ENCODE data around the gene GNPDA1.
A peak's percentile ranks its signal among the peaks of the same experiment; 100 is the strongest.

GNPDA1 gene

GRCh38 chr5:141992349-141992963 is 20.4 kb downstream of the GNPDA1 start:
- peak in 1 of 2 experiments; percentile 17 for DNase-seq (ENCODE audit: low read depth in 2 of 2)

- DNase-seq (ENCODE audit: low read depth in 2 of 2), result no peak
Measured at GRCh38 chr5:141989720-141990119, 23.1 kb downstream of the GNPDA1 start.

- DNase-seq (ENCODE audit: low read depth in 2 of 2), result no peak
Measured at GRCh38 chr5:141986072-141986471, 26.8 kb downstream of the GNPDA1 start.

- DNase-seq (ENCODE audit: low read depth in 2 of 2), result no peak
Measured at GRCh38 chr5:141982626-141983025, 30.2 kb downstream of the GNPDA1 start.

GRCh38 chr5:141978389-141978788 is 34.4 kb downstream of the GNPDA1 start:
- no peak for DNase-seq (ENCODE audit: low read depth in 2 of 2)

- DNase-seq (ENCODE audit: low read depth in 2 of 2), result no peak
Measured at GRCh38 chr5:141976176-141976575, 36.7 kb downstream of the GNPDA1 start.

GRCh38 chr5:141973871-141974595 is 38.8 kb downstream of the GNPDA1 start:
- DNase-seq (ENCODE audit: low read depth in 2 of 2), result no peak

GRCh38 chr5:141969783-141970771 is 42.8 kb downstream of the GNPDA1 start:
- no peak for DNase-seq (ENCODE audit: low read depth in 2 of 2)

- DNase-seq (ENCODE audit: low read depth in 2 of 2), result peak; percentile 71 to 77
Measured at GRCh38 chr5:141968914-141969608, 43.8 kb downstream of the GNPDA1 start, which contains the start of gene RNF14. Gene RNF14, plus strand, starts transcription at chr5:141969105. Its CDS starts 4,484 bp downstream, at chr5:141973589.

GRCh38 chr5:141966963-141967333 is 45.9 kb downstream of the GNPDA1 start:
- no peak for DNase-seq (ENCODE audit: low read depth in 2 of 2)

GRCh38 chr5:141966275-141966962 is 46.4 kb downstream of the GNPDA1 start:
- DNase-seq (ENCODE audit: low read depth in 2 of 2), result no peak

GRCh38 chr5:141965071-141965470 is 47.8 kb downstream of the GNPDA1 start:
- DNase-seq (ENCODE audit: low read depth in 2 of 2), result no peak

- no peak for DNase-seq (ENCODE audit: low read depth in 2 of 2)
Measured at GRCh38 chr5:141963701-141964100, 49.1 kb downstream of the GNPDA1 start.

- no peak for DNase-seq (ENCODE audit: low read depth in 2 of 2)
Measured at GRCh38 chr5:141961466-141961865, 51.4 kb downstream of the GNPDA1 start.

- DNase-seq (ENCODE audit: low read depth in 2 of 2), result peak; percentile 50 to 63
Measured at GRCh38 chr5:141960449-141961323, 52.1 kb downstream of the GNPDA1 start.

- DNase-seq (ENCODE audit: low read depth in 2 of 2), result no peak
Measured at GRCh38 chr5:141960018-141960417, 52.8 kb downstream of the GNPDA1 start.

GRCh38 chr5:141958546-141959172 is 54.2 kb downstream of the GNPDA1 start:
- no peak for DNase-seq (ENCODE audit: low read depth in 2 of 2)

GRCh38 chr5:141958113-141958512 is 54.7 kb downstream of the GNPDA1 start, which contains the start of gene PCDH12:
Gene PCDH12, minus strand, starts transcription at chr5:141958202. Its CDS starts 351 bp downstream, at chr5:141957851.
- DNase-seq (ENCODE audit: low read depth in 2 of 2), result no peak

- DNase-seq (ENCODE audit: low read depth in 2 of 2), result no peak
Measured at GRCh38 chr5:141957367-141957996, 55.3 kb downstream of the GNPDA1 start.
